C4-2B (cell line): Measurements from ENCODE around the gene ANKRD16.

Source experiments
- H3K27ac ChIP-seq: fragments of 450-650 bp; 2 replicates; pipeline ENCODE4 v1.5.1; 2017
- CTCF ChIP-seq: fragments of 450-650 bp; conservative IDR thresholded peaks from 2 replicates; pipeline ENCODE4 v1.5.1; 2017; ENCODE audit warnings: mild to moderate bottlenecking
- ZFX ChIP-seq: fragments of 450-650 bp; IDR thresholded peaks from 2 replicates; pipeline ENCODE4 v1.6.1; 2017

ANKRD16 gene

GRCh38 chr10:5889624-5890451, at the start of gene ANKRD16, which contains the start of gene FBH1:
Gene ANKRD16 (minus strand): TSS chr10:5889893. CDS start chr10:5889354, 539 bp downstream.
Gene FBH1 (plus strand): TSS chr10:5890243. CDS start chr10:5890346, 103 bp downstream.
- peak within 1 kb of the TSS; percentile 95 for H3K27ac ChIP-seq
- TF ChIP-seq CTCF (no peak), ZFX (peak; percentile 87)

- no peak overlapping the region for H3K27ac ChIP-seq
- no peak for TF ChIP-seq CTCF
- TF ChIP-seq ZFX: no peak
These were observed 48.6 kb upstream of the ANKRD16 start for GRCh38 chr10:5938291-5938690.

DNA sequence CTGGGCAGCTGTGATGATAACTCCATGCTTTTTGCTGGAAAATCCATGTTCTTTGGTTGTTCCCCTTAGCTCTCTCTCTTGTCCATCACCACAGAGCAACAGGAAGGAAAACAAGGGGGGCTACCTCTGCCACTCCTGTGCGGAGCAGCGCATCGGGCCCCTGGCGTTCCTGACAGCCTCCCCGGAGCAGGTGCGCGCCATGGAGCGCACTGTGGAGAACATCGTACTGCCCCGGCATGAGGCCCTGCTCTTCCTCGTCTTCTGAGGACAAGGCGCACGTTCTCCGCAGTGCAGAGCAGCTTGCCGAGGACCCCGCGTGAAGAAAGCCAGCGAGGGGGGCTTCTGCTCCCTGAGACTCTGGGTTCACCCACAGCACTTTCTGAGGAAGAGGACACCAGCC, 47.3 kb upstream of the ANKRD16 start:
- TF ChIP-seq CTCF (no peak), ZFX (no peak)
- H3K27ac ChIP-seq: no peak overlapping the region

GRCh38 chr10:5935628-5936027, 45.9 kb upstream of the ANKRD16 start:
- no peak overlapping the region for H3K27ac ChIP-seq
- TF ChIP-seq ZFX (no peak), CTCF (no peak)

DNA sequence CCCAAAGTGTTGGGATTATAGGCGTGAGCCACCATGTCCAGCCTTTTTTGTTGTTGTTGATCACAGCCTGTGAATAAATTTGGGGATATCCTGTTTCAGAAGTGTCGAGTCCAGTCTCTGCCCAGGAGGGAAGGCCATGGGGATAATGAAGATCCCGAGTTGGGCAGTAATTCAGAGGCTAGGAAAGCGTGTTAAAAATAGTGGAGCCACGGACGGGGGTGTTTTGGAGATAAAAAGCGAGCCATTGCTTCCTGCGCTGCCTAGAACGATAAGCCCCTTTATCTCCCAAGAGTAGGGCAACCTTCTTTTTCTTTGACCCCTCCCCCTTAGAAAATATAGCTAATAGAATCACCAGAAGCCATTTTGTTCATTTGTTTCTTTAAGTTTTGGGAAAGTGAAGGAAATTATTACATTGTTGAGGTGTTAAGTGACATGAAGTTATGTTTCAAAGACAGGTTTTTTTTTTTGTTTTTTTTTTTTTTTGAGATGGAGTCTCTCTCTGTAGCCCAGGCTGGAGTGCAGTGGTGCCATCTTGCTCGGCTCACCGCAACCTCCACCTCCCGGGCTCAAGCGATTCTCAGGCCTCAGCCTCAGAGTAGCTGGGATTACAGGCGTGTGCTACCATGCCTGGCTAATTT, 44.3 kb upstream of the ANKRD16 start:
- H3K27ac ChIP-seq: no peak overlapping the region
- no peak for TF ChIP-seq CTCF

DNA sequence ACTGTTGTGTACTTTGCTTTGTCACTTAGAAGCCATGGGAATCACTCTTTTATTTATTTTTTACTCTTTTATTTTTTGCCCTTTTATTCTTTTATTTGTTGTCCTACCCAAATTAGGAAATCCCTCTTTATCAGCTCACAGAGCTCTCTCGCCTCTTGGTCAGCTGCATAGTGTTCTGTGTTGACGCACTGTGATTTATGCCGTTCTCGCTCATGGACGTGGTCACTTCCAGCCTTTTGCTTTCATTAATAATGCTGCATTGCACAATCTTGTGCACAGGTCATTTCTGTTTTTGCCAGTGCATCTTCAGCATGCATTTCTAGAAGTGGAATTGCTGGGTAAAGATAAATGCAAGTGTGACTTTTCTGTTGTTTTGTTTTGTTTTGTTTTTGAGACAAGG, 42.7 kb upstream of the ANKRD16 start:
- TF ChIP-seq CTCF: no peak
- no peak for TF ChIP-seq ZFX
- no peak overlapping the region for H3K27ac ChIP-seq

DNA sequence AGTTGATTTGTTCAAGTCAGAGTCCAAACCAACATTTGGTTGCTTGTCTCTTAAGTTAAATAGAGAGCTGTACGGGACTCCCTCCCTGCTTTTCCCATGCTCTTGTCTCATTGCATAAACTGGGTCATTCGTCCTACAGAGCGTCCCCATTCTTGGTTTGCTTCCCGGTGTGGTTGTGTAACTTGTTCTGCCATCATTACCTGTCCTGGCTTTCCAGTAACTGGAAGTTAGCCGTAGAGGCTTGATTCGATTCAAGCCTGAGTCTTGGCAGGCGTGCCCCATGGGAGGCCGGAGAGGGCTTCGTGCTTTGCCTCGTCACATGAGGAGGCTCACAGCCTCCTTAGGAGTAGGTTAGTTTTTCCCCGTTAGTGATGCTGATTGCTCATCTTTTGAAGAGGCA, 40.6 kb upstream of the ANKRD16 start:
- no peak overlapping the region for H3K27ac ChIP-seq
- TF ChIP-seq CTCF (no peak), ZFX (no peak)
